Measurements from ENCODE around the gene UBR4. TPM values are rescaled to one million over a fixed set of nuclear protein-coding genes. Genes with fewer than 3 reads are reported as not detected.

Gene UBR4
- total RNA-seq, 1 experiment from 2014 or later, result 131 TPM

DNA sequence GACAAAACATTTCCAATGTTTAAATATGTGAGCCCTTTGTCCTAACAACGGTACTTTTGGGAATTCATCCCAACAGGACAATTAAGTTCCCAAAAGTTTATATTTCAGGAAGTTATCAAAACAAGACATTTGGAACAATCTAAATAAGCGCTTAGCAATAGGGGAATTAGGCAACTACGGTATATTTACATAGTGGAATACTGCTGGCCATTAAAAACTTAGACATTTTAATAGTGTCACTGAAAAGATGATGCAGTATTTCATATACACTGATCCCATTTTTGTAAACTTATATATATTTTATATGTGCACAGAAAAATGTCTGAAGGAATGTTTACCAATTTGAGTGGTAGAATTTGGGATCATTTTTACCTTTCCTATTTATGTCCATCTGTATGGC is 20.8 kb downstream of the UBR4 start:
- Histone ChIP-seq H3K23me2 (ENCODE audit: insufficient read length, low read depth, low read length, poor library complexity, severe bottlenecking) (no peaks in the 10 kb centered on the region), H3K79me1 (ENCODE audit: insufficient read depth, low read depth, low read length, poor library complexity, severe bottlenecking) (peaks cover 3% of the 10 kb centered on the region), H3K4me2 (ENCODE audit: insufficient read depth, insufficient read length, low read length) (no peak overlapping the region), H3K23ac (ENCODE audit: insufficient read length, low read depth, low read length) (no peak overlapping the region), H3K14ac (ENCODE audit: insufficient read depth, low read length) (no peak overlapping the region), H2BK5ac (ENCODE audit: insufficient read length, low read length) (no peak overlapping the region), H2AK5ac (ENCODE audit: insufficient read length, low read length) (no peak overlapping the region), H3K4ac (ENCODE audit: low read depth, low read length) (no peak overlapping the region), H3K18ac (ENCODE audit: insufficient read length, low read depth, low read length) (no peak overlapping the region), H3K56ac (ENCODE audit: insufficient read length, low read depth, low read length) (no peak overlapping the region), H3K9me3 (ENCODE audit: control insufficient read depth, low read depth, low read length) (no peaks in the 10 kb centered on the region), H3K9ac (ENCODE audit: extremely low read depth, insufficient read length, low read length) (no peak overlapping the region), H3K27me3 (ENCODE audit: insufficient read depth, low read length) (no peaks in the 10 kb centered on the region), H2BK120ac (ENCODE audit: low read depth, low read length, poor library complexity, severe bottlenecking) (no peak overlapping the region), H3K4me1 (ENCODE audit: insufficient read depth, low read length) (no peaks in the 10 kb centered on the region; the same call in 1 of the 2 replicates), H2BK12ac (ENCODE audit: insufficient read length, low read depth, low read length) (no peak overlapping the region), H3T11ph (ENCODE audit: low read length) (no peak overlapping the region), H3K79me2 (ENCODE audit: insufficient read depth, low read length) (no peaks in the 10 kb centered on the region), H2BK20ac (ENCODE audit: low read depth, low read length, poor library complexity, severe bottlenecking) (no peak overlapping the region), H2BK15ac (ENCODE audit: low read depth, low read length) (no peak overlapping the region), H3K27ac (ENCODE audit: insufficient read length, low read depth, low read length) (no peak overlapping the region), H4K5ac (ENCODE audit: insufficient read length, low read depth, low read length) (no peak overlapping the region), H4K20me1 (ENCODE audit: control insufficient read depth, insufficient read depth, insufficient read length) (no peaks in the 10 kb centered on the region), H4K8ac (replicated peaks; ENCODE audit: insufficient read length, low read depth, low read length) (no peak overlapping the region), H2AFZ (ENCODE audit: low read length) (no peak overlapping the region), H4K91ac (ENCODE audit: insufficient read length, low read depth, low read length) (no peak overlapping the region)
- peaks cover 55 to 88% (median 79%) of the 10 kb centered on the region in 3 experiments; a peak in 6 of 7 replicates for H3K36me3 Mint-ChIP-seq (ENCODE audit: insufficient read depth in 1 of 3, low read depth in 3 of 3)
- TF ChIP-seq, protein P1, sequence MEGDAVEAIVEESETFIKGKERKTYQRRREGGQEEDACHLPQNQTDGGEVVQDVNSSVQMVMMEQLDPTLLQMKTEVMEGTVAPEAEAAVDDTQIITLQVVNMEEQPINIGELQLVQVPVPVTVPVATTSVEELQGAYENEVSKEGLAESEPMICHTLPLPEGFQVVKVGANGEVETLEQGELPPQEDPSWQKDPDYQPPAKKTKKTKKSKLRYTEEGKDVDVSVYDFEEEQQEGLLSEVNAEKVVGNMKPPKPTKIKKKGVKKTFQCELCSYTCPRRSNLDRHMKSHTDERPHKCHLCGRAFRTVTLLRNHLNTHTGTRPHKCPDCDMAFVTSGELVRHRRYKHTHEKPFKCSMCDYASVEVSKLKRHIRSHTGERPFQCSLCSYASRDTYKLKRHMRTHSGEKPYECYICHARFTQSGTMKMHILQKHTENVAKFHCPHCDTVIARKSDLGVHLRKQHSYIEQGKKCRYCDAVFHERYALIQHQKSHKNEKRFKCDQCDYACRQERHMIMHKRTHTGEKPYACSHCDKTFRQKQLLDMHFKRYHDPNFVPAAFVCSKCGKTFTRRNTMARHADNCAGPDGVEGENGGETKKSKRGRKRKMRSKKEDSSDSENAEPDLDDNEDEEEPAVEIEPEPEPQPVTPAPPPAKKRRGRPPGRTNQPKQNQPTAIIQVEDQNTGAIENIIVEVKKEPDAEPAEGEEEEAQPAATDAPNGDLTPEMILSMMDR (conservative IDR thresholded peaks at IDR 0.05), result no peak
- no peak overlapping the region for H3K27ac Mint-ChIP-seq
- H3K4me1 Mint-ChIP-seq, result peaks cover 11% of the 10 kb centered on the region in 2 experiments
- no CpG with 5 or more reads among the region's 3 CpGs for WGBS (ENCODE audit: extremely low coverage, insufficient read length, low lambda C conversion rate)
- no peaks in the 10 kb centered on the region for H3K27me3 Mint-ChIP-seq (ENCODE audit: low read depth)
- H3K4me3 Mint-ChIP-seq, result no peak overlapping the region
- H3K9me3 Mint-ChIP-seq, result no peaks in the 10 kb centered on the region
- DNase-seq, result no peak
